ENCODE data around the gene TAGLN3. TPM values are rescaled to one million over a fixed set of nuclear protein-coding genes. Genes with fewer than 3 reads are reported as not detected.

Gene TAGLN3
- total RNA-seq, 4 donors from 2014 or later = not detected

DNA sequence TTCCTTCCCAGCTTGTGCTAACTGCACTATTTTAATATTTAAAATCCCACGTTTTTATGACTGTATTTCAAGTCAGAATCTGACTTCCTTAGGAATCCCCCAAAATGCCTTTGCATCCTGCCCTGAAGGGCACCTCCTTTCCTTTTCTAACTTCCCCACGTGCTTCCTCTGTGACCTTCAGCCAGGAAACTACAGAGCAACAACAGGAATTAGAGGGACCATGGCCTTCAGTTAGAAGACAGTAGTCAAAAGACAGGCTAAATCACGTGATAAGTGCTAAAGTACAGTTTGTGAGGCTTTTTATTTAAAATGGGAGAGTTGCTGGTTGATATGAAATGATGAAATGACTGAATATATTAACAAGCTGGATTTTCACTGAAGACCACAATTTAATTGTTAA lies 31.7 kb upstream of the TAGLN3 start:
- Histone ChIP-seq H3K4me1 (peaks cover 12 to 16% of the 10 kb centered on the region in 2 donors), H3K27ac (peak overlapping the region in 3 of 4 donors; percentile 2 to 37 (median 2)), H3K4me3 (no peak overlapping the region), H3K36me3 (no peaks in the 10 kb centered on the region), H3K9me3 (no peaks in the 10 kb centered on the region), H3K27me3 (no peaks in the 10 kb centered on the region)
- DNase-seq (no peak), ATAC-seq (no peak)
- in situ Hi-C loops (cut with MboI; ENCODE audit: low sequenced_read_pairs in 4 of 4) (loop anchor here in 1 of 4 donors (10.0 kb wide), 1 partner anchor 72 kb away; no protein-coding TSS in a partner anchor), intact Hi-C loops (cut with DNase I; ENCODE audit: low total_unique reads) (loop anchor here (1.0 to 2.0 kb wide), 3 partner anchors 72 to 298 kb away; no protein-coding TSS in a partner anchor)
- TF ChIP-seq POLR2A (IDR thresholded peaks at IDR 0.05) (no peak), CTCF (IDR thresholded peaks at IDR 0.05 in 4 of 5, conservative IDR thresholded peaks at IDR 0.05 in 1 of 5) (no peak)

GRCh38 chr3:111967651-111968274 lies 31.0 kb upstream of the TAGLN3 start:
- Histone ChIP-seq H3K4me1 (peaks cover 12 to 16% of the 10 kb centered on the region in 2 donors), H3K27me3 (no peaks in the 10 kb centered on the region), H3K9me3 (no peaks in the 10 kb centered on the region), H3K4me3 (peak overlapping the region in 1 of 4 donors; percentile 5), H3K36me3 (no peaks in the 10 kb centered on the region), H3K27ac (peak overlapping the region in 3 of 4 donors; percentile 2 to 37 (median 2))
- ATAC-seq (peak; percentile 81 to 85), DNase-seq (peak; percentile 44 to 67)
- intact Hi-C loops (cut with DNase I; ENCODE audit: low total_unique reads) (loop anchor here (1.0 to 2.0 kb wide), 3 partner anchors 72 to 299 kb away; no protein-coding TSS in a partner anchor), in situ Hi-C loops (cut with MboI; ENCODE audit: low sequenced_read_pairs in 4 of 4) (loop anchor here in 1 of 4 donors (10.0 kb wide), 1 partner anchor 73 kb away; no protein-coding TSS in a partner anchor)
- TF ChIP-seq CTCF (IDR thresholded peaks at IDR 0.05 in 4 of 5, conservative IDR thresholded peaks at IDR 0.05 in 1 of 5) = peak; percentile 74 to 91 (median 84)
- no peak for TF ChIP-seq POLR2A (IDR thresholded peaks at IDR 0.05)

DNA sequence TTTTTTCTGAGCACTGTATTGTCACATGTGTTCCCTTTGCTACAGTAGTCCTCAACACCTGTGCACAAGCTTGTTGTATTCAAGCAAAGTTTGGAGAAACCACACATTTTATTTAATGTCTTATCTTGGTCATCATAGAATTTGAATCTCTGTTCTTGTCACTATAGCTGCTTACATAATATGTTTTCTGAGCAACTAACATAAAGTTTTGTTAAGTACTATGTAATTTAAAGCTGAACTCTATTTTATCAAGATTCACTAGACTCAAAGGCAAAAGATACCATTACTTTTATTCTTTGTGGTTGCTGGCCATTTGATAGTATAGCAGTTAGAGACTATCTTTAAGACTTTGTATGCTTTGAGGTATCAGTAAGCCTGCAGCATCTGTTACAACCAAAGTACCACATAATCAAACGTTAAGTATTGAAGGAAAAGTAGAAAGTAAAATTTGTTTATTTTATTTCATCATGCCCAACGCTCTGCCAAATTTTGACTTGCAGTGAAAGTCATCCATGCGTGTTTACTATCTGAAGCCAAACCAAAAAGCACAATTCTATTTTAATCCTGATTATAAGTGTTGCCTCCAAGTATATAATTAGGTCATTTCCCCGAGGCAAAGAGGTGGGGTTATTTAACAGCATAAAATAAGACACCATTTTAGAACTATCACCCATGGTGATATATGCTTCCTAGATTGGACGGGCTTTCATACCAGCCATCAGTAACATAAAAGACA lies 30.2 kb upstream of the TAGLN3 start:
- Histone ChIP-seq H3K4me1 (peaks cover 12 to 16% of the 10 kb centered on the region in 2 donors), H3K36me3 (no peaks in the 10 kb centered on the region), H3K27ac (no peak overlapping the region), H3K9me3 (no peaks in the 10 kb centered on the region), H3K27me3 (no peaks in the 10 kb centered on the region), H3K4me3 (no peak overlapping the region)
- DNase-seq (no peak), ATAC-seq (no peak)
- intact Hi-C loops (cut with DNase I; ENCODE audit: low total_unique reads) = no loop called here
- TF ChIP-seq POLR2A (IDR thresholded peaks at IDR 0.05) (no peak), CTCF (IDR thresholded peaks at IDR 0.05 in 4 of 5, conservative IDR thresholded peaks at IDR 0.05 in 1 of 5) (no peak)
- in situ Hi-C loops (cut with MboI; ENCODE audit: low sequenced_read_pairs in 4 of 4) = loop anchor here in 1 of 4 donors (10.0 kb wide), 1 partner anchor 74 kb away; no protein-coding TSS in a partner anchor

- H3K36me3 ChIP-seq = no peaks in the 10 kb centered on the region
- no peak overlapping the region for H3K4me3 ChIP-seq
- no peaks in the 10 kb centered on the region for H3K9me3 ChIP-seq
- ATAC-seq (no peak), DNase-seq (no peak)
- H3K4me1 ChIP-seq = peaks cover 12 to 16% of the 10 kb centered on the region in 2 donors
- no peak for TF ChIP-seq CTCF (IDR thresholded peaks at IDR 0.05 in 4 of 5, conservative IDR thresholded peaks at IDR 0.05 in 1 of 5)
- no peak for TF ChIP-seq POLR2A (IDR thresholded peaks at IDR 0.05)
- no peak overlapping the region for H3K27ac ChIP-seq
- intact Hi-C loops (cut with DNase I; ENCODE audit: low total_unique reads) (no loop called here), in situ Hi-C loops (cut with MboI; ENCODE audit: low sequenced_read_pairs in 4 of 4) (loop anchor here in 3 of 4 donors (5.0 to 10.0 kb wide), 2 partner anchors 106 to 253 kb away; no protein-coding TSS in a partner anchor)
- H3K27me3 ChIP-seq = no peaks in the 10 kb centered on the region
Measured at GRCh38 chr3:111970376-111970775, 28.3 kb upstream of the TAGLN3 start.

All from gastrocnemius medialis (tissue), 4 donors.